HPDE6-E6E7 (cell line): ENCODE results near the gene PHACTR1.
"Not testable (repeated sequence)": the region's sequence is repeated elsewhere in the genome, so short reads cannot be mapped to it uniquely, and the experiment has no call there.

Experiments
- DNase-seq: peaks from one replicate; pipeline ENCODE4 v3.0.0; 2011; ENCODE audit warnings: missing footprints; ENCODE audit errors: extremely low spot score

PHACTR1 gene

GRCh38 chr6:12899046-12899833 is 182.7 kb downstream of the PHACTR1 start:
- no peak for DNase-seq

GRCh38 chr6:12903246-12903645 is 186.7 kb downstream of the PHACTR1 start:
- no peak for DNase-seq

- DNase-seq = no peak
These were observed 193.3 kb downstream of the PHACTR1 start for GRCh38 chr6:12909833-12910232.

- DNase-seq = no peak
These were observed 194.9 kb downstream of the PHACTR1 start for GRCh38 chr6:12911427-12911826.

- DNase-seq = no peak
These were observed 196.6 kb downstream of the PHACTR1 start for GRCh38 chr6:12913201-12913600.

GRCh38 chr6:12916006-12916405 is 199.4 kb downstream of the PHACTR1 start:
- DNase-seq = no peak

GRCh38 chr6:12916420-12917136 is 200.0 kb downstream of the PHACTR1 start:
- DNase-seq = no peak

GRCh38 chr6:12921467-12921866 is 204.9 kb downstream of the PHACTR1 start:
- DNase-seq = no peak

GRCh38 chr6:12923644-12924235 is 207.2 kb downstream of the PHACTR1 start:
- DNase-seq = no peak

GRCh38 chr6:12924911-12925310 is 208.3 kb downstream of the PHACTR1 start:
- DNase-seq = no peak

GRCh38 chr6:12927746-12928145 is 211.2 kb downstream of the PHACTR1 start:
- DNase-seq = no peak

GRCh38 chr6:12929678-12930077 is 213.1 kb downstream of the PHACTR1 start:
- DNase-seq = no peak

GRCh38 chr6:12931639-12932038 is 215.1 kb downstream of the PHACTR1 start:
- DNase-seq = no peak

- no peak for DNase-seq
These were observed 219.1 kb downstream of the PHACTR1 start for GRCh38 chr6:12935637-12936036.

- DNase-seq = no peak
These were observed 221.4 kb downstream of the PHACTR1 start for GRCh38 chr6:12937971-12938370.

- no peak for DNase-seq
These were observed 222.7 kb downstream of the PHACTR1 start for GRCh38 chr6:12939314-12939713.

- no peak for DNase-seq
These were observed 224.9 kb downstream of the PHACTR1 start for GRCh38 chr6:12941422-12941821.

- no peak for DNase-seq
These were observed 227.0 kb downstream of the PHACTR1 start for GRCh38 chr6:12943549-12943948.

- no peak for DNase-seq
These were observed 227.4 kb downstream of the PHACTR1 start for GRCh38 chr6:12944001-12944400.

GRCh38 chr6:12944528-12944927 is 228.0 kb downstream of the PHACTR1 start:
- not testable (repeated sequence) for DNase-seq

GRCh38 chr6:12947151-12947871 is 230.7 kb downstream of the PHACTR1 start:
- DNase-seq = no peak

- no peak for DNase-seq
These were observed 231.4 kb downstream of the PHACTR1 start for GRCh38 chr6:12947967-12948366.
